H9 (cell line): ENCODE results near the gene RTP3. TPM values are rescaled to one million over a fixed set of nuclear protein-coding genes. Genes with fewer than 3 reads are reported as not detected.

Experiments
- DNase-seq: peaks from one replicate; pipeline ENCODE4 v3.0.0-alpha.2; 2017
- H2AFZ ChIP-seq: one replicate; pipeline ENCODE4 v1.6.1; 2013; ENCODE audit warnings: mild to moderate bottlenecking, low read length, control low read depth, moderate library complexity
- H2AK5ac ChIP-seq: 2 replicates; pipeline ENCODE4 v1.6.1; 2013; ENCODE audit warnings: low read length, control low read depth, mixed read lengths; ENCODE audit not compliant: insufficient read length
- H2BK120ac ChIP-seq: one replicate; pipeline ENCODE4 v1.6.1; 2013; ENCODE audit warnings: low read depth, mild to moderate bottlenecking, low read length, control low read depth, inconsistent platforms; ENCODE audit not compliant: poor library complexity, severe bottlenecking
- H2BK12ac ChIP-seq: 2 replicates; pipeline ENCODE4 v1.6.1; 2013; ENCODE audit warnings: low read length, control low read depth, mixed read lengths, low read depth; ENCODE audit not compliant: insufficient read length
- H2BK15ac ChIP-seq: 2 replicates; pipeline ENCODE4 v1.6.1; 2013; ENCODE audit warnings: low read depth, low read length, control low read depth
- H2BK20ac ChIP-seq: one replicate; pipeline ENCODE4 v1.6.1; 2013; ENCODE audit warnings: low read depth, mild to moderate bottlenecking, low read length, control low read depth, inconsistent platforms; ENCODE audit not compliant: poor library complexity, severe bottlenecking
- H2BK5ac ChIP-seq: 2 replicates; pipeline ENCODE4 v1.6.1; 2013; ENCODE audit warnings: low read length, control low read depth, mixed read lengths; ENCODE audit not compliant: insufficient read length
- H3K14ac ChIP-seq: 2 replicates; pipeline ENCODE4 v1.6.1; 2013; ENCODE audit warnings: low read length, control low read depth; ENCODE audit not compliant: insufficient read depth
- H3K18ac ChIP-seq: 2 replicates; pipeline ENCODE4 v1.6.1; 2013; ENCODE audit warnings: low read depth, mild to moderate bottlenecking, mixed read lengths, low read length, control low read depth; ENCODE audit not compliant: insufficient read length
- H3K23ac ChIP-seq: 2 replicates; pipeline ENCODE4 v1.6.1; 2013; ENCODE audit warnings: low read length, control low read depth, mixed read lengths, low read depth; ENCODE audit not compliant: insufficient read length
- H3K23me2 ChIP-seq: 2 replicates; pipeline ENCODE4 v1.6.1; 2013; ENCODE audit warnings: low read depth, mild to moderate bottlenecking, mixed read lengths, low read length, control low read depth; ENCODE audit not compliant: insufficient read length, poor library complexity, severe bottlenecking
- H3K27ac ChIP-seq: 2 replicates; pipeline ENCODE4 v1.5.1; 2013; ENCODE audit warnings: low read length, control low read depth, mixed read lengths, low read depth; ENCODE audit not compliant: insufficient read length
- H3K27me3 ChIP-seq: 2 replicates; pipeline ENCODE4 v1.6.1; 2013; ENCODE audit warnings: low read length, control low read depth, inconsistent platforms; ENCODE audit not compliant: insufficient read depth
- H3K4ac ChIP-seq: 2 replicates; pipeline ENCODE4 v1.6.1; 2013; ENCODE audit warnings: low read depth, mild to moderate bottlenecking, control low read depth, inconsistent platforms, low read length, moderate library complexity
- H3K4me1 ChIP-seq: 2 replicates; pipeline ENCODE4 v1.6.1; 2013; ENCODE audit warnings: low read length, control low read depth, inconsistent platforms; ENCODE audit not compliant: insufficient read depth
- H3K4me2 ChIP-seq: 2 replicates; pipeline ENCODE4 v1.6.1; 2013; ENCODE audit warnings: low read length, control low read depth, mixed read lengths; ENCODE audit not compliant: insufficient read length, insufficient read depth
- H3K56ac ChIP-seq: 2 replicates; pipeline ENCODE4 v1.6.1; 2013; ENCODE audit warnings: low read depth, mild to moderate bottlenecking, mixed read lengths, low read length, control low read depth; ENCODE audit not compliant: insufficient read length
- H3K79me1 ChIP-seq: 2 replicates; pipeline ENCODE4 v1.6.1; 2013; ENCODE audit warnings: low read depth, mild to moderate bottlenecking, moderate library complexity, low read length, control low read depth, inconsistent platforms; ENCODE audit not compliant: insufficient read depth, poor library complexity, severe bottlenecking
- H3K79me2 ChIP-seq: 2 replicates; pipeline ENCODE4 v1.6.1; 2013; ENCODE audit warnings: low read length, control low read depth, inconsistent platforms; ENCODE audit not compliant: insufficient read depth
- H3K9ac ChIP-seq: 2 replicates; pipeline ENCODE4 v1.6.1; 2013; ENCODE audit warnings: low read length, control low read depth, mixed read lengths; ENCODE audit not compliant: insufficient read length; ENCODE audit errors: extremely low read depth
- H3K9me3 ChIP-seq: one replicate; pipeline ENCODE4 v1.6.1; 2013; ENCODE audit warnings: low read depth, low read length, inconsistent platforms; ENCODE audit not compliant: control insufficient read depth
- H3T11ph ChIP-seq: one replicate; pipeline ENCODE4 v1.6.1; 2013; ENCODE audit warnings: mild to moderate bottlenecking, low read length, control low read depth, inconsistent platforms
- H4K20me1 ChIP-seq: one replicate; pipeline ENCODE4 v1.6.1; 2013; ENCODE audit not compliant: control insufficient read depth, insufficient read length, insufficient read depth
- H4K5ac ChIP-seq: 2 replicates; pipeline ENCODE4 v1.6.1; 2013; ENCODE audit warnings: low read depth, mild to moderate bottlenecking, mixed read lengths, low read length, control low read depth; ENCODE audit not compliant: insufficient read length
- H4K8ac ChIP-seq: replicated peaks from 2 replicates; pipeline ENCODE4 v1.6.1; 2013; ENCODE audit warnings: low read length, control low read depth, mixed read lengths, low read depth; ENCODE audit not compliant: insufficient read length
- H4K91ac ChIP-seq: 2 replicates; pipeline ENCODE4 v1.6.1; 2013; ENCODE audit warnings: low read depth, mild to moderate bottlenecking, moderate library complexity, mixed read lengths, low read length, control low read depth; ENCODE audit not compliant: insufficient read length
- H3K27ac Mint-ChIP-seq, 3 experiments: 2 replicates in 2 of 3; 3 replicates in 1 of 3; pipeline ENCODE4 v1.8.0; 2020 to 2021; ENCODE audit warnings: mixed read lengths in 3 of 3, mild to moderate bottlenecking in 1 of 3, moderate library complexity in 1 of 3
- H3K27me3 Mint-ChIP-seq: 2 replicates; pipeline ENCODE4 v1.8.0; 2021; ENCODE audit warnings: low read depth, mild to moderate bottlenecking, moderate library complexity, mixed read lengths
- H3K36me3 Mint-ChIP-seq, 3 experiments: 2 replicates in 2 of 3; 3 replicates in 1 of 3; pipeline ENCODE4 v1.8.0; 2020 to 2021; ENCODE audit warnings: low read depth in 3 of 3, mixed read lengths in 3 of 3; ENCODE audit not compliant: insufficient read depth in 1 of 3
- H3K4me1 Mint-ChIP-seq, 2 experiments: 2 replicates each; pipeline ENCODE4 v1.8.0; 2020; ENCODE audit warnings: mixed read lengths in 2 of 2
- H3K4me3 Mint-ChIP-seq, 2 experiments: 2 replicates in 1 of 2; 3 replicates in 1 of 2; pipeline ENCODE4 v1.8.0; 2020 to 2021; ENCODE audit warnings: mild to moderate bottlenecking in 2 of 2, mixed read lengths in 2 of 2, moderate library complexity in 1 of 2
- H3K9me3 Mint-ChIP-seq, 2 experiments: 2 replicates in 1 of 2; 3 replicates in 1 of 2; pipeline ENCODE4 v1.8.0; 2020; ENCODE audit warnings: mild to moderate bottlenecking in 2 of 2, mixed read lengths in 2 of 2, moderate library complexity in 1 of 2
- WGBS: extraction: QIAGEN DNeasy Blood & Tissue Kit; methylation state at CpG from one replicate; pipeline ENCODE4 v1.1.7; 2013; ENCODE audit warnings: missing lambda C conversion rate, low lambda C conversion rate, mixed read lengths; ENCODE audit not compliant: insufficient read length; ENCODE audit errors: extremely low coverage; 5-methylcytosine and 5-hydroxymethylcytosine counted together
- total RNA-seq: library from RNA; stranded (reverse); gene quantifications from 2 replicates; pipeline ENCODE4 v1.2.1, GENCODE V29; 2021
- TF ChIP-seq, protein P1 (sequence below): fragments of 200-600 bp; sonication (generic); conservative IDR thresholded peaks from 3 replicates; pipeline ENCODE4 v1.8.0; 2021; ENCODE audit warnings: antibody characterized with exemption, mild to moderate bottlenecking

The RTP3 gene
- total RNA-seq, 1 experiment from 2014 or later, result not detected

- Histone ChIP-seq H3K23me2 (no peaks in the 10 kb centered on the region), H3T11ph (no peak overlapping the region), H3K23ac (no peak overlapping the region), H2AK5ac (no peak overlapping the region), H3K9me3 (no peaks in the 10 kb centered on the region), H2BK20ac (no peak overlapping the region), H4K91ac (no peak overlapping the region), H3K27me3 (no peaks in the 10 kb centered on the region), H3K79me2 (no peaks in the 10 kb centered on the region), H4K5ac (no peak overlapping the region), H2BK120ac (no peak overlapping the region), H2BK12ac (no peak overlapping the region), H3K56ac (no peak overlapping the region), H4K8ac (no peak overlapping the region), H3K27ac (no peak overlapping the region), H3K9ac (no peak overlapping the region), H4K20me1 (no peaks in the 10 kb centered on the region), H3K4me1 (no peaks in the 10 kb centered on the region; the same call in 1 of the 2 replicates), H3K79me1 (no peaks in the 10 kb centered on the region), H2BK5ac (no peak overlapping the region), H3K4me2 (no peak overlapping the region), H2BK15ac (no peak overlapping the region), H3K18ac (peak overlapping the region; percentile 41), H2AFZ (no peak overlapping the region), H3K14ac (peak overlapping the region; percentile 60; the same call in 1 of the 2 replicates), H3K4ac (no peak overlapping the region)
- no CpG with 5 or more reads among the region's 9 CpGs for WGBS
- TF ChIP-seq, protein P1, sequence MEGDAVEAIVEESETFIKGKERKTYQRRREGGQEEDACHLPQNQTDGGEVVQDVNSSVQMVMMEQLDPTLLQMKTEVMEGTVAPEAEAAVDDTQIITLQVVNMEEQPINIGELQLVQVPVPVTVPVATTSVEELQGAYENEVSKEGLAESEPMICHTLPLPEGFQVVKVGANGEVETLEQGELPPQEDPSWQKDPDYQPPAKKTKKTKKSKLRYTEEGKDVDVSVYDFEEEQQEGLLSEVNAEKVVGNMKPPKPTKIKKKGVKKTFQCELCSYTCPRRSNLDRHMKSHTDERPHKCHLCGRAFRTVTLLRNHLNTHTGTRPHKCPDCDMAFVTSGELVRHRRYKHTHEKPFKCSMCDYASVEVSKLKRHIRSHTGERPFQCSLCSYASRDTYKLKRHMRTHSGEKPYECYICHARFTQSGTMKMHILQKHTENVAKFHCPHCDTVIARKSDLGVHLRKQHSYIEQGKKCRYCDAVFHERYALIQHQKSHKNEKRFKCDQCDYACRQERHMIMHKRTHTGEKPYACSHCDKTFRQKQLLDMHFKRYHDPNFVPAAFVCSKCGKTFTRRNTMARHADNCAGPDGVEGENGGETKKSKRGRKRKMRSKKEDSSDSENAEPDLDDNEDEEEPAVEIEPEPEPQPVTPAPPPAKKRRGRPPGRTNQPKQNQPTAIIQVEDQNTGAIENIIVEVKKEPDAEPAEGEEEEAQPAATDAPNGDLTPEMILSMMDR, result peak; percentile 72
- DNase-seq, result peak; percentile 54
- Mint-ChIP-seq H3K27ac (peak overlapping the region in 1 of 3 experiments; percentile 39; a peak in 1 of 7 replicates), H3K9me3 (peaks cover 14 to 15% of the 10 kb centered on the region in 2 experiments), H3K4me1 (peaks cover 21 to 29% of the 10 kb centered on the region in 2 experiments), H3K4me3 (no peak overlapping the region), H3K27me3 (peaks cover 7% of the 10 kb centered on the region; the same call in 1 of the 2 replicates), H3K36me3 (peaks cover 8 to 16% (median 10%) of the 10 kb centered on the region in 3 experiments)
Measured at GRCh38 chr3:46496746-46497555, 825 bp upstream of the RTP3 start.
